SJCRH30 (cell line): ENCODE results near the gene USP13. TPM values are rescaled to one million over a fixed set of nuclear protein-coding genes. Genes with fewer than 3 reads are reported as not detected.
"Not testable (repeated sequence)": the region's sequence is repeated elsewhere in the genome, so short reads cannot be mapped to it uniquely, and the experiment has no call there.

Source experiments
- DNase-seq, 2 experiments: peaks; one replicate each; pipeline ENCODE4 v3.0.0-alpha.2; 2015 to 2020
- H3K27ac ChIP-seq: fragments of 250-450 bp; sonication (Bioruptor Pico); 2 replicates; pipeline ENCODE4 v1.5.1; 2020; ENCODE audit warnings: mild to moderate bottlenecking, moderate library complexity
- H3K27me3 ChIP-seq: fragments of 250-450 bp; sonication (Bioruptor Pico); 2 replicates; pipeline ENCODE4 v1.5.1; 2020; ENCODE audit warnings: mild to moderate bottlenecking, moderate library complexity
- H3K36me3 ChIP-seq: fragments of 250-450 bp; sonication (Bioruptor Pico); 2 replicates; pipeline ENCODE4 v1.5.1; 2020; ENCODE audit warnings: mild to moderate bottlenecking, moderate library complexity
- H3K4me1 ChIP-seq: fragments of 250-450 bp; sonication (Bioruptor Pico); 2 replicates; pipeline ENCODE4 v1.5.1; 2020; ENCODE audit warnings: mild to moderate bottlenecking, moderate library complexity
- H3K4me3 ChIP-seq: fragments of 250-450 bp; sonication (Bioruptor Pico); 2 replicates; pipeline ENCODE4 v1.5.1; 2020; ENCODE audit warnings: mild to moderate bottlenecking, moderate library complexity
- H3K9me3 ChIP-seq: fragments of 250-450 bp; sonication (Bioruptor Pico); replicated peaks from 2 replicates; pipeline ENCODE4 v1.5.1; 2020; ENCODE audit warnings: mild to moderate bottlenecking, moderate library complexity
- total RNA-seq: library from RNA; depleted of rRNA; stranded (reverse); fragments of >200 nt; shearing (Covaris generic); gene quantifications from 2 replicates; pipeline ENCODE4 v1.2.3, GENCODE V29; 2014

USP13 gene
- total RNA-seq, 1 experiment from 2014 or later: 14.5 TPM

DNA sequence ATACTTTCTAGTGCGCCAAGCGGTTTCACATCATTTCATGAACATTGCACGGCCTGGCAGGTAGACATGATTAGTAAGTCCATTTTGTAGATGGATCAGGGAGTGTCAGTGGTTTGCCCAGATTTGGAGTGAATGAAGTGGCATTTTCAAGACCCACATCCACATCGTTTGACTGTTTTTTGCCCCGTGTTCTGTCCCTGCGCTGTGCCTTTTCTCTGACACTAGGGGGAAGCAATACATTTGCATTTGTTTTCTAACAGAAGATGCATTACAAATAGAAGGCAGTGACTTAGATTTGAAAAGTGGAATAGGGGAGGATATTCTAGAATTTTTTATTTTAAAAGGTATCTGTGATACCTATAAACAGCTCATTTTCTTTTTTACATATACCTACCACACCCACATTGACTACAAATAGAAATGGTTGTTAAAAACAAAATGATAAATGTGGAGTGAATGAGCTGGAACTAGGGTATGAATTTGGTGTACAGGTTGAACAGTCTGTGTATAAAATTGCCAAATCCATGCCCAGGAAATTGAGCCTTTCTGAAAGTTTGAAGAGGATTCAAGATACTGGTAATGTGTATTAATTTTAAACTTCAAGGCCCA lies 98.0 kb downstream of the USP13 start:
- H3K27me3 ChIP-seq: no peaks in the 10 kb centered on the region
- no peaks in the 10 kb centered on the region; the same call in none of the 2 replicates for H3K36me3 ChIP-seq
- H3K27ac ChIP-seq: no peak overlapping the region
- H3K4me1 ChIP-seq: no peaks in the 10 kb centered on the region
- H3K9me3 ChIP-seq: no peaks in the 10 kb centered on the region
- no peak overlapping the region for H3K4me3 ChIP-seq
- DNase-seq: peak in 1 of 2 experiments; percentile 17

- Histone ChIP-seq H3K4me1 (no peaks in the 10 kb centered on the region), H3K4me3 (no peak overlapping the region), H3K36me3 (0 out of 2 replicates have a peak, but pooled peaks cover 2% of the 10 kb centered on the region), H3K27ac (no peak overlapping the region), H3K27me3 (no peaks in the 10 kb centered on the region), H3K9me3 (no peaks in the 10 kb centered on the region)
- no peak for DNase-seq
Measured at GRCh38 chr3:179760944-179761343, 108.1 kb downstream of the USP13 start.

- Histone ChIP-seq H3K4me1 (no peaks in the 10 kb centered on the region), H3K27ac (no peak overlapping the region), H3K9me3 (no peaks in the 10 kb centered on the region), H3K4me3 (no peak overlapping the region), H3K27me3 (no peaks in the 10 kb centered on the region), H3K36me3 (peaks cover 16% of the 10 kb centered on the region)
- DNase-seq: no peak
Measured at GRCh38 chr3:179765396-179765795, 112.6 kb downstream of the USP13 start.

GRCh38 chr3:179766416-179767133 lies 113.7 kb downstream of the USP13 start:
- Histone ChIP-seq H3K27me3 (no peaks in the 10 kb centered on the region), H3K27ac (no peak overlapping the region), H3K9me3 (no peaks in the 10 kb centered on the region), H3K4me3 (no peak overlapping the region), H3K36me3 (peaks cover 16% of the 10 kb centered on the region), H3K4me1 (no peaks in the 10 kb centered on the region)
- no peak for DNase-seq

DNA sequence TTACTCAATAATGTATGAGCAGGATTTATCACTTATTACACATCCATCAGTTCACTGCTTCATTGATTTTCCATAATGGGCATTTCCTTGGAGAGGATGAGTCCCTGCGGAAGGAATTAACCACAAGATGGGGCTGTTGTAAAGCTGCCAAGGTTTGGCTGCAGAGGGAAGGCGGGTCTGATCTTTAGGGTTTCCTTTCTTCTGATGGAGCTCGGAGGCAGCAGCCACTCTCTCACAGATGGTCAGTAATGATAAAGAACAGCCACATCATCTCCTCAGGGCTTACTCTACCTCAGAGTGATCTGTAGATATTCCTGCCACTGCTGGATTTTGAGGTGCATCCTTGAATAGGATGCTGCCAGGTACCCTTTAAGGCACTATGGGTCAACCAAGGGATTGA lies 115.2 kb downstream of the USP13 start:
- Histone ChIP-seq H3K27me3 (no peaks in the 10 kb centered on the region), H3K4me1 (no peaks in the 10 kb centered on the region), H3K36me3 (peaks cover 14% of the 10 kb centered on the region), H3K9me3 (no peaks in the 10 kb centered on the region), H3K4me3 (no peak overlapping the region), H3K27ac (no peak overlapping the region)
- peak in 1 of 2 experiments; percentile 29 for DNase-seq

DNA sequence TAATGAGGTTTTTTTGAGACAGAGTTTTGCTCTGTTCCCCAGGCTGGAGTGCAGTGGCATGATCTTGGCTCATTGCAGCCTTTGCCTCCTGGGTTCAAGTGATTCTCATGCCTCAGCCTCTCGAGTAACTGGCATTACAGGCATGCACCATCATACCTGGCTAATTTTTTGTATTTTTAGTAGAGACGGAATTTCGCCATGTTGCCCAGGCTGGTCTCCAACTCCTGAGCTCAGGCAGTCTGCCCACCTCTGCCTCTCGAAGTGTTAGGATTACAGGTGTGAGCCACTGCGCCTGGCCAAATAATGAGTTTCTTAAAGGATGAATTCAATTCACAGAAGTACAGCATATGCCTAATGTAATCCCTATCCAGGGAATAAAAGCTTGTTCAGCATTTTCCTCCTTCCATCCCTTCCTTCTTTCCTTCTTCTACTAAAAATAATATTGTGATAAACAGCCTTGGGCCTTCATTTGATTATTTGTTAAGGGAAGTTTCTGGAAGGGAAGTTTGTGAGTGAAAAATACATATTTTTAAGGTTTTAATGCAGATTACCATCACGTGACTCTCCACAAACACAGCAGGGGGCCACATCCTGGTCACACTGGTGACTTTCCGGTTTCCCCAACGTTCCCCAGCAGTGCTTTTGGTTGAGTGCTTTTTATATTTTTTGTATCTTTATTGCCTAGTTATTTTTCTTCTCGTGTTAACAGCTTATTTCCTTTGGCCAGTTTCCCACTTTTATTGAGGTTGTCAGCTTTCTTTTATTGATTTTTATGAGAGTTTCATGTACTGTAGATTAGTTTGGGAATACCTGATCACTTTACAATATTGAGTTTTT lies 116.8 kb downstream of the USP13 start:
- no peaks in the 10 kb centered on the region for H3K4me1 ChIP-seq
- DNase-seq: no peak
- H3K27me3 ChIP-seq: no peaks in the 10 kb centered on the region
- no peak overlapping the region for H3K27ac ChIP-seq
- H3K4me3 ChIP-seq: no peak overlapping the region
- H3K9me3 ChIP-seq: no peaks in the 10 kb centered on the region
- peaks cover 14% of the 10 kb centered on the region for H3K36me3 ChIP-seq

GRCh38 chr3:179771797-179772196 lies 119.0 kb downstream of the USP13 start:
- Histone ChIP-seq H3K27ac (no peak overlapping the region), H3K4me1 (no peaks in the 10 kb centered on the region), H3K9me3 (no peaks in the 10 kb centered on the region), H3K27me3 (no peaks in the 10 kb centered on the region), H3K36me3 (peaks cover 12% of the 10 kb centered on the region), H3K4me3 (no peak overlapping the region)
- DNase-seq: no peak

- no peak overlapping the region for H3K4me3 ChIP-seq
- no peaks in the 10 kb centered on the region for H3K27me3 ChIP-seq
- no peaks in the 10 kb centered on the region for H3K4me1 ChIP-seq
- no peak for DNase-seq
- no peak overlapping the region for H3K27ac ChIP-seq
- H3K9me3 ChIP-seq: no peaks in the 10 kb centered on the region
- 0 out of 2 replicates have a peak, but pooled peaks cover 8% of the 10 kb centered on the region for H3K36me3 ChIP-seq
Measured at GRCh38 chr3:179772297-179772696, 119.5 kb downstream of the USP13 start.

GRCh38 chr3:179775416-179776122 lies 122.7 kb downstream of the USP13 start:
- Histone ChIP-seq H3K9me3 (no peaks in the 10 kb centered on the region), H3K4me1 (no peaks in the 10 kb centered on the region), H3K27ac (no peak overlapping the region), H3K27me3 (no peaks in the 10 kb centered on the region), H3K4me3 (no peak overlapping the region), H3K36me3 (peaks cover 6% of the 10 kb centered on the region; the same call in 1 of the 2 replicates)
- DNase-seq: no peak

DNA sequence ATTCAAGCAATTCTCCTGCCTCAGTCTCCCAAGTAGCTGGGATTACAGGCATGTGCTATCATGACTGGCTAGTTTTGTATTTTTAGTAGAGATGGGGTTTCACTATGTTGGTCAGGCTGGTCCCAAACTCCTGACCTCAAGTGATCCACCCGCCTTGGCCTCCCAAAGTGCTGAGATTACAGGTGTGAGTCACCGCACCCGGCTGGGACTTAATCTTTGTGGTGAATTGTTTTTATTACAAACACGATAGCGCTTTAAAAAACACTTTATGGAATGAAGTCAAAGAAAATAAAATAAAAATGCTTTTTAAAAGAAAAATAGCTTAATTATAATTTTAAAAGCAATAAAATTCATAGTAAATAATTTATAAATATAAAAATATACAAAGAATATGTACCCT lies 130.0 kb downstream of the USP13 start:
- not testable (repeated sequence) for H3K4me1 ChIP-seq, DNase-seq, H3K9me3 ChIP-seq, H3K27me3 ChIP-seq, H3K36me3 ChIP-seq, H3K27ac ChIP-seq, H3K4me3 ChIP-seq

- H3K4me3 ChIP-seq: no peak overlapping the region
Measured at GRCh38 chr3:179788996-179789395, 136.2 kb downstream of the USP13 start.

GRCh38 chr3:179791793-179792192 lies 139.0 kb downstream of the USP13 start:
- Histone ChIP-seq H3K4me1 (no peaks in the 10 kb centered on the region), H3K27ac (no peak overlapping the region), H3K27me3 (no peaks in the 10 kb centered on the region), H3K9me3 (no peaks in the 10 kb centered on the region), H3K4me3 (no peak overlapping the region), H3K36me3 (no peaks in the 10 kb centered on the region)
- no peak for DNase-seq

More at GRCh38 chr3:179788996-179789395, 136.2 kb downstream of the USP13 start:
- Histone ChIP-seq H3K4me1 (no peaks in the 10 kb centered on the region), H3K9me3 (no peaks in the 10 kb centered on the region), H3K27ac (no peak overlapping the region), H3K27me3 (no peaks in the 10 kb centered on the region), H3K36me3 (no peaks in the 10 kb centered on the region)
- no peak for DNase-seq

DNA sequence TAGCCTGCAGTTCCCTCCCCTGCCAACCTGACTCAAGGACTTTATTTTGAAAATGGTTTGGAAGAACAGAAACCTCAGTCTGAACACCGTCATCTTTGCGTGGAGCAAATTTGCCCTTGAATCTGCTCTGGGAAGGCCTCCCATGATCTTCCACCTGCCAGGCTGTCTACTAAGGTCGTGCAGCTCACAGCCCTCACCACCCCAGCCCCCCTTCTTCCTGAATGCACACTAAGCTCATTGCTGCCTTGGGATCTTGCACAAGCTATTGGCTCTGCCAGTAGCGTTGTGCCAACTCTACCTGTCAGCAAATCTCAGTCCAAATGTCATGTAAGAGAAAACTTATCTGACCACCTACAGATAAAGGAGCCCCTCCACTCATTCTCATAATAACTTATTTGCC lies 141.5 kb downstream of the USP13 start:
- no peaks in the 10 kb centered on the region for H3K9me3 ChIP-seq
- H3K27me3 ChIP-seq: no peaks in the 10 kb centered on the region
- H3K36me3 ChIP-seq: no peaks in the 10 kb centered on the region
- no peak overlapping the region for H3K4me3 ChIP-seq
- H3K4me1 ChIP-seq: no peaks in the 10 kb centered on the region
- DNase-seq: no peak
- H3K27ac ChIP-seq: no peak overlapping the region

- H3K27me3 ChIP-seq: no peaks in the 10 kb centered on the region
- no peak overlapping the region for H3K4me3 ChIP-seq
- H3K36me3 ChIP-seq: no peaks in the 10 kb centered on the region
- no peaks in the 10 kb centered on the region for H3K4me1 ChIP-seq
- H3K9me3 ChIP-seq: no peaks in the 10 kb centered on the region
- no peak for DNase-seq
- no peak overlapping the region for H3K27ac ChIP-seq
Measured at GRCh38 chr3:179796421-179796820, 143.6 kb downstream of the USP13 start.
